SU-DHL-6 (cell line): ENCODE results near the gene SNUPN.

Source experiments
- H2AFZ ChIP-seq: fragments of 200-600 bp; sonication (generic); 2 replicates; pipeline ENCODE4 v1.6.1; 2014; ENCODE audit warnings: low read depth, mild to moderate bottlenecking, moderate library complexity, mixed read lengths, antibody characterized with exemption, low read length; ENCODE audit not compliant: severe bottlenecking
- H3F3A ChIP-seq: fragments of 200-600 bp; shearing (Covaris generic); 2 replicates; pipeline ENCODE4 v1.6.0; 2016; ENCODE audit warnings: antibody characterized with exemption, mild to moderate bottlenecking; ENCODE audit not compliant: insufficient read depth
- H3K27ac ChIP-seq: fragments of 200-600 bp; sonication (generic); 2 replicates; pipeline ENCODE4 v1.5.1; 2016; ENCODE audit warnings: low read depth, mild to moderate bottlenecking, low read length, moderate library complexity, mixed read lengths
- H3K27me3 ChIP-seq: fragments of 200-600 bp; sonication (generic), shearing (Covaris generic); 2 replicates; pipeline ENCODE4 v1.6.0; 2014; ENCODE audit warnings: mild to moderate bottlenecking, low read length
- H3K36me3 ChIP-seq: fragments of 200-600 bp; sonication (generic); 2 replicates; pipeline ENCODE4 v1.6.1; 2014; ENCODE audit warnings: mild to moderate bottlenecking, low read length, mixed read lengths
- H3K4me2 ChIP-seq: fragments of 300-600, 200-600 bp; shearing (Covaris generic), sonication (generic); 2 replicates; pipeline ENCODE4 v1.6.0; 2014; ENCODE audit warnings: low read length, low read depth, mild to moderate bottlenecking; ENCODE audit not compliant: poor library complexity, severe bottlenecking
- H3K4me3 ChIP-seq: fragments of 200-600 bp; sonication (generic); 2 replicates; pipeline ENCODE4 v1.5.1; 2014; ENCODE audit warnings: antibody characterized with exemption, low read length, mild to moderate bottlenecking, mixed read lengths; ENCODE audit not compliant: insufficient read depth, poor library complexity, severe bottlenecking
- H3K79me2 ChIP-seq: fragments of 200-600 bp; sonication (generic); 2 replicates; pipeline ENCODE4 v1.6.1; 2014; ENCODE audit warnings: mild to moderate bottlenecking, low read length, moderate library complexity; ENCODE audit not compliant: insufficient read depth
- H3K9ac ChIP-seq: fragments of 200-600 bp; sonication (generic); 2 replicates; pipeline ENCODE4 v1.7.0; 2014; ENCODE audit warnings: mild to moderate bottlenecking, low read length
- H3K9me2 ChIP-seq: fragments of 200-600 bp; sonication (generic); replicated peaks from 2 replicates; pipeline ENCODE4 v1.6.1; 2014; ENCODE audit warnings: low read length; ENCODE audit not compliant: insufficient read depth
- H3K9me3 ChIP-seq: fragments of 200-600 bp; sonication (generic); 2 replicates; pipeline ENCODE4 v1.6.1; 2014; ENCODE audit warnings: low read length, mixed read lengths; ENCODE audit not compliant: insufficient read depth
- H4K20me1 ChIP-seq: fragments of 200-600 bp; sonication (generic); 2 replicates; pipeline ENCODE4 v1.6.1; 2014; ENCODE audit warnings: low read depth, mild to moderate bottlenecking, antibody characterized with exemption, low read length, moderate library complexity, mixed read lengths
- EZH2phosphoT487 ChIP-seq: fragments of 200-600 bp; sonication (generic), shearing (Covaris generic); conservative IDR thresholded peaks from 2 replicates; pipeline ENCODE4 v1.6.1; 2018; ENCODE audit warnings: mild to moderate bottlenecking, antibody characterized with exemption, low read length, moderate library complexity, mixed read lengths
- TF ChIP-seq, protein P1 (sequence below): fragments of 200-600 bp; sonication (generic); IDR thresholded peaks from one replicate; pipeline ENCODE4 v1.5.1; 2017; ENCODE audit warnings: antibody characterized with exemption, mild to moderate bottlenecking, low read length, moderate library complexity; ENCODE audit not compliant: insufficient read depth, poor library complexity, severe bottlenecking

SNUPN gene

GRCh38 chr15:75653347-75653913 lies 27.9 kb upstream of the SNUPN start:
- Histone ChIP-seq H3K79me2 (no peaks in the 10 kb centered on the region), H3F3A (no peaks in the 10 kb centered on the region), H3K27me3 (no peaks in the 10 kb centered on the region), H2AFZ (no peak overlapping the region), H3K9me2 (no peaks in the 10 kb centered on the region), H3K36me3 (no peaks in the 10 kb centered on the region), H3K4me2 (no peak overlapping the region), H3K9me3 (no peaks in the 10 kb centered on the region), H3K9ac (no peak overlapping the region), H3K4me3 (no peak overlapping the region), H4K20me1 (no peaks in the 10 kb centered on the region), H3K27ac (no peak overlapping the region)
- TF ChIP-seq, protein P1, sequence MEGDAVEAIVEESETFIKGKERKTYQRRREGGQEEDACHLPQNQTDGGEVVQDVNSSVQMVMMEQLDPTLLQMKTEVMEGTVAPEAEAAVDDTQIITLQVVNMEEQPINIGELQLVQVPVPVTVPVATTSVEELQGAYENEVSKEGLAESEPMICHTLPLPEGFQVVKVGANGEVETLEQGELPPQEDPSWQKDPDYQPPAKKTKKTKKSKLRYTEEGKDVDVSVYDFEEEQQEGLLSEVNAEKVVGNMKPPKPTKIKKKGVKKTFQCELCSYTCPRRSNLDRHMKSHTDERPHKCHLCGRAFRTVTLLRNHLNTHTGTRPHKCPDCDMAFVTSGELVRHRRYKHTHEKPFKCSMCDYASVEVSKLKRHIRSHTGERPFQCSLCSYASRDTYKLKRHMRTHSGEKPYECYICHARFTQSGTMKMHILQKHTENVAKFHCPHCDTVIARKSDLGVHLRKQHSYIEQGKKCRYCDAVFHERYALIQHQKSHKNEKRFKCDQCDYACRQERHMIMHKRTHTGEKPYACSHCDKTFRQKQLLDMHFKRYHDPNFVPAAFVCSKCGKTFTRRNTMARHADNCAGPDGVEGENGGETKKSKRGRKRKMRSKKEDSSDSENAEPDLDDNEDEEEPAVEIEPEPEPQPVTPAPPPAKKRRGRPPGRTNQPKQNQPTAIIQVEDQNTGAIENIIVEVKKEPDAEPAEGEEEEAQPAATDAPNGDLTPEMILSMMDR, result no peak
- TF ChIP-seq EZH2phosphoT487, result no peak

DNA sequence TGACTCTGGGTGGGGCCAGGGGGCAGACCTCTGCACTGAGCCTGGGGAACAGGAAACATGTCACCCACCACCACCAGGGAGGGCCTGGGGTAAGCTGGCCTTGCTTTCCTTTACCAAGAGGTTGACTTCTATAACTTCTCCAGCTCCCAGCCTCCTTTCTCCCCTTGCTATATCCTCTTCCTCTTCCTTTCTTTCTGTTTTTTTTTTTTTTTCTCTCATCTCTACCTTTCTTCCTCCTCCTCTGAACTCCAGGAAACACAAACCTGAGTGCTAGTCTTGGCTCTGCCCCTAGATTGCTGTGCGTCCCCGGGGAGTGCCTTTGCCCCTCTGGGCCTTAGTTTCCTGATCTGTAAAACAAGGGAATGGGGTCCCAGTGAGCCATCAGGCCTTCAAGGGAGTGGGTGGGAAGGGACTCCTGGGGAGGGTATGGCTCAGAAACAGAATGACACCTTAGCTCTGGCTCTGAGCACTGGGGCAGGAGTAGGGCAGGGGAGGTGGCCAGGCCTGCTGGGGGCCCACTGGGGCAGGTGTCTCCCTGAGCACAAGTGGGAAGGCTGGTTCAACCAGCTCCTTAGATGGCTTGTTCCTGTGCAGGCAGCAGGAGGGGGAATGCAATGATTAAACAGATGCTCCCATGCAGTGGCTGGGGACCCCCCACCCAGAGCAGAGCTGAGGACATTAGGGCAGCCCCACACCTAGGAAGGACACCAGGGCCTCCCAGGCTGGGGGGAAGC lies 26.5 kb upstream of the SNUPN start:
- Histone ChIP-seq H2AFZ (no peak overlapping the region), H3K27ac (no peak overlapping the region), H4K20me1 (no peaks in the 10 kb centered on the region), H3K9ac (no peak overlapping the region), H3K4me2 (no peak overlapping the region), H3K36me3 (no peaks in the 10 kb centered on the region), H3K79me2 (no peaks in the 10 kb centered on the region), H3K27me3 (no peaks in the 10 kb centered on the region; the same call in 1 of the 2 replicates), H3K9me2 (no peaks in the 10 kb centered on the region), H3K4me3 (no peak overlapping the region), H3K9me3 (no peaks in the 10 kb centered on the region), H3F3A (no peaks in the 10 kb centered on the region)
- TF ChIP-seq, protein P1, result no peak
- no peak for TF ChIP-seq EZH2phosphoT487

- no peak overlapping the region for H3K4me2 ChIP-seq
- H3K9me2 ChIP-seq, result no peaks in the 10 kb centered on the region
- H3K4me3 ChIP-seq, result no peak overlapping the region
- H3K9me3 ChIP-seq, result no peaks in the 10 kb centered on the region
- H4K20me1 ChIP-seq, result no peaks in the 10 kb centered on the region
- H2AFZ ChIP-seq, result no peak overlapping the region
- H3K79me2 ChIP-seq, result no peaks in the 10 kb centered on the region
- 0 out of 2 replicates have a peak, but pooled peaks cover 5% of the 10 kb centered on the region for H3F3A ChIP-seq
- H3K36me3 ChIP-seq, result no peaks in the 10 kb centered on the region
- no peak overlapping the region for H3K27ac ChIP-seq
- H3K27me3 ChIP-seq, result no peaks in the 10 kb centered on the region; the same call in 1 of the 2 replicates
- H3K9ac ChIP-seq, result no peak overlapping the region
- TF ChIP-seq, protein P1, result no peak
These were observed 25.6 kb upstream of the SNUPN start for GRCh38 chr15:75650908-75651809.
